ENCODE data around the gene ZG16B. TPM values are rescaled to one million over a fixed set of nuclear protein-coding genes. Genes with fewer than 3 reads are reported as not detected.

The ZG16B gene
- total RNA-seq, 1 experiment from 2014 or later, result not detected

DNA sequence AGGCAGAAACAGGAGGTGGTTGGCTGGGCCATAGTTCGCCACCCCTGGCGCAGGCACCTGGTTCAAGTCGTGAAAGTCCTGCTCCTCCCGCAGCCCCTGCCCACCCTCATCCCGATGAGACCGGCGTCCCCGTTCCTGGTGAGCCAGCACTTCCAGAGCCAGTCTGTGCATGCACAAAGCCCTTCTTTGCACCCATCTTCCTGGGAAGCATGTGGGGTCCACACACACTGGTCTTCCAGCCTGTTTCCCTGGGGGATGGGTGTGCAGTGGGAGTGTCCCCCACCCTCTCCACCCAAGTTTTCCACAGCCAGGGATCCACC, 1.6 kb upstream of the ZG16B start:
- Mint-ChIP-seq H3K9me3 (peaks cover 6% of the 10 kb centered on the region), H3K36me3 (no peaks in the 10 kb centered on the region), H3K4me1 (no peaks in the 10 kb centered on the region), H3K27me3 (ENCODE audit: low read depth) (peaks cover 5% of the 10 kb centered on the region; the same call in 1 of the 2 replicates), H3K4me3 (no peak overlapping the region), H3K27ac (no peak overlapping the region)
- ATAC-seq (no peak), DNase-seq (ENCODE audit: low spot score) (no peak)
- ChIA-PET POLR2A (no interaction called here), CTCF (interaction anchor here (1.4 to 1.9 kb wide), 2 partner anchors 10 to 12 kb away, joined by 6 to 9 read pairs; partner anchors contain the start of gene PRSS21)
- no peak for TF ChIP-seq CREB1 (CRISPR knock-in tag; IDR thresholded peaks at IDR 0.05)
- TF ChIP-seq JAZF1 (CRISPR knock-in tag; IDR thresholded peaks at IDR 0.05), result no peak
- TF ChIP-seq, protein P1, sequence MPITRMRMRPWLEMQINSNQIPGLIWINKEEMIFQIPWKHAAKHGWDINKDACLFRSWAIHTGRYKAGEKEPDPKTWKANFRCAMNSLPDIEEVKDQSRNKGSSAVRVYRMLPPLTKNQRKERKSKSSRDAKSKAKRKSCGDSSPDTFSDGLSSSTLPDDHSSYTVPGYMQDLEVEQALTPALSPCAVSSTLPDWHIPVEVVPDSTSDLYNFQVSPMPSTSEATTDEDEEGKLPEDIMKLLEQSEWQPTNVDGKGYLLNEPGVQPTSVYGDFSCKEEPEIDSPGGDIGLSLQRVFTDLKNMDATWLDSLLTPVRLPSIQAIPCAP (CRISPR knock-in tag; IDR thresholded peaks at IDR 0.05), result no peak
- TF ChIP-seq JUN (CRISPR knock-in tag; IDR thresholded peaks at IDR 0.05), result no peak
- TF ChIP-seq, protein P2, sequence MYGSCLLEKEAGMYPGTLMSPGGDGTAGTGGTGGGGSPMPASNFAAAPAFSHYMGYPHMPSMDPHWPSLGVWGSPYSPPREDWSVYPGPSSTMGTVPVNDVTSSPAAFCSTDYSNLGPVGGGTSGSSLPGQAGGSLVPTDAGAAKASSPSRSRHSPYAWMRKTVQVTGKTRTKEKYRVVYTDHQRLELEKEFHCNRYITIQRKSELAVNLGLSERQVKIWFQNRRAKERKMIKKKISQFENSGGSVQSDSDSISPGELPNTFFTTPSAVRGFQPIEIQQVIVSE (CRISPR knock-in tag; IDR thresholded peaks at IDR 0.05; ENCODE audit: borderline replicate concordance), result no peak
- no peak for TF ChIP-seq TCF7 (CRISPR knock-in tag; IDR thresholded peaks at IDR 0.05; ENCODE audit: low read depth)

DNA sequence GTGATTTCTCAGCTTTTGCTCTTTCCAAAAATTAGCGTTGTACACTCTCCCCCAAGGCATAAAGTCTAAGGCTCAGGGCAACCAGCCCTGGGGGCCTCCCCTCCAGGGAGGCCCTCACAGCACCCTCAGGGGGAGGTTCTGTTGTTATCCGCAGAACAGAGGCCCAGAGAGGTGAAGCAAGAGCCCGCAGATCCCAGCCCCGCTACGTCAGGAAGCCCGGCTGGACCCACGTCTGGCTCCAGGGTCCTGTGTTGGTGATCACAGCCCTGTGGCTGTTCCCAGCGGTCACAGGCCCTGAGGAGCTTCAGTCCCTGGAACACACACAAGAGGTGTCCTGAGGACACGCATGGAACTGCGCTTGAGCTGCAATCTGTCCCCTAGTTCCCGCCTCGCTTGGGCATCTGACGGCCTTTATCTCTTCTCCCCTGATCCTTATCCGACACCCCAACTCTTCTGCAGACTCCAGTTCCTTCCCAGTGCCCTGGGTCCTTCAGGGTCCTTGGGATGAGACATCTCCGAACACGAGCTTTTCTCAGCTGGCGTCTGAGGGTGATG, 1.1 kb upstream of the ZG16B start:
- Mint-ChIP-seq H3K4me3 (no peak overlapping the region), H3K9me3 (peaks cover 6% of the 10 kb centered on the region), H3K27me3 (ENCODE audit: low read depth) (peaks cover 5% of the 10 kb centered on the region; the same call in 1 of the 2 replicates), H3K4me1 (no peaks in the 10 kb centered on the region), H3K27ac (no peak overlapping the region), H3K36me3 (no peaks in the 10 kb centered on the region)
- no peak for TF ChIP-seq CREB1 (CRISPR knock-in tag; IDR thresholded peaks at IDR 0.05)
- no peak for TF ChIP-seq MYBL2 (CRISPR knock-in tag; IDR thresholded peaks at IDR 0.05)
- no peak for TF ChIP-seq NR1H2 (CRISPR knock-in tag; IDR thresholded peaks at IDR 0.05)
- TF ChIP-seq HMGA2 (CRISPR knock-in tag; IDR thresholded peaks at IDR 0.05), result no peak
- TF ChIP-seq SOX15 (CRISPR knock-in tag; IDR thresholded peaks at IDR 0.05), result no peak
- TF ChIP-seq NR3C1 (CRISPR knock-in tag; conservative IDR thresholded peaks at IDR 0.05; ENCODE audit: low read depth), result no peak
- TF ChIP-seq, protein P3, sequence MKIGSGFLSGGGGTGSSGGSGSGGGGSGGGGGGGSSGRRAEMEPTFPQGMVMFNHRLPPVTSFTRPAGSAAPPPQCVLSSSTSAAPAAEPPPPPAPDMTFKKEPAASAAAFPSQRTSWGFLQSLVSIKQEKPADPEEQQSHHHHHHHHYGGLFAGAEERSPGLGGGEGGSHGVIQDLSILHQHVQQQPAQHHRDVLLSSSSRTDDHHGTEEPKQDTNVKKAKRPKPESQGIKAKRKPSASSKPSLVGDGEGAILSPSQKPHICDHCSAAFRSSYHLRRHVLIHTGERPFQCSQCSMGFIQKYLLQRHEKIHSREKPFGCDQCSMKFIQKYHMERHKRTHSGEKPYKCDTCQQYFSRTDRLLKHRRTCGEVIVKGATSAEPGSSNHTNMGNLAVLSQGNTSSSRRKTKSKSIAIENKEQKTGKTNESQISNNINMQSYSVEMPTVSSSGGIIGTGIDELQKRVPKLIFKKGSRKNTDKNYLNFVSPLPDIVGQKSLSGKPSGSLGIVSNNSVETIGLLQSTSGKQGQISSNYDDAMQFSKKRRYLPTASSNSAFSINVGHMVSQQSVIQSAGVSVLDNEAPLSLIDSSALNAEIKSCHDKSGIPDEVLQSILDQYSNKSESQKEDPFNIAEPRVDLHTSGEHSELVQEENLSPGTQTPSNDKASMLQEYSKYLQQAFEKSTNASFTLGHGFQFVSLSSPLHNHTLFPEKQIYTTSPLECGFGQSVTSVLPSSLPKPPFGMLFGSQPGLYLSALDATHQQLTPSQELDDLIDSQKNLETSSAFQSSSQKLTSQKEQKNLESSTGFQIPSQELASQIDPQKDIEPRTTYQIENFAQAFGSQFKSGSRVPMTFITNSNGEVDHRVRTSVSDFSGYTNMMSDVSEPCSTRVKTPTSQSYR (CRISPR knock-in tag; IDR thresholded peaks at IDR 0.05), result no peak
- TF ChIP-seq GABPB1 (CRISPR knock-in tag; IDR thresholded peaks at IDR 0.05), result no peak
- TF ChIP-seq CREM (CRISPR knock-in tag; IDR thresholded peaks at IDR 0.05), result no peak
- TF ChIP-seq FOXK1 (CRISPR knock-in tag; IDR thresholded peaks at IDR 0.05), result no peak
- TF ChIP-seq, protein P4, sequence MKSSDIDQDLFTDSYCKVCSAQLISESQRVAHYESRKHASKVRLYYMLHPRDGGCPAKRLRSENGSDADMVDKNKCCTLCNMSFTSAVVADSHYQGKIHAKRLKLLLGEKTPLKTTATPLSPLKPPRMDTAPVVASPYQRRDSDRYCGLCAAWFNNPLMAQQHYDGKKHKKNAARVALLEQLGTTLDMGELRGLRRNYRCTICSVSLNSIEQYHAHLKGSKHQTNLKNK (CRISPR knock-in tag; IDR thresholded peaks at IDR 0.05), result no peak
- TF ChIP-seq RELA (CRISPR knock-in tag; IDR thresholded peaks at IDR 0.05; ENCODE audit: borderline replicate concordance), result no peak
- CTCF ChIA-PET, result interaction anchor here (1.4 to 1.9 kb wide), 2 partner anchors 10 to 12 kb away, joined by 6 to 9 read pairs; partner anchors contain the start of gene PRSS21
- no peak for ATAC-seq
- DNase-seq (ENCODE audit: low spot score), result no peak
- POLR2A ChIA-PET, result no interaction called here

DNA sequence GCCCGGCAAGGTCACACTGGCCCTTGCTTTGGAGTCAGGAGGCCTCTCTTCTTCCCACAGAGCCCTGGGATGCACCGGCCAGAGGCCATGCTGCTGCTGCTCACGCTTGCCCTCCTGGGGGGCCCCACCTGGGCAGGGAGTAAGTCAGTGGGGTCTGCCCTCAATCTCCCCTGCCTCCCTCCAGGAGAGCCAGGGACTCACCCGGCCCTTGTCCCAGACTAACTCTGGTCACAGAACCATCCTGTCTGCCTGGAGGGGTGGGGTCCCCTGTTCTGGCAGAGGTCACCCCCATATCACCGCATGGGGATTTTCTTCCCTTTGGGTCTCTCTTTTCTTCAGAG, 222 bp downstream of the ZG16B start:
- ChIA-PET CTCF (interaction anchor here (1.9 to 2.2 kb wide), 2 partner anchors 9 to 12 kb away, joined by 7 to 9 read pairs; no protein-coding TSS in a partner anchor), POLR2A (no interaction called here)
- Mint-ChIP-seq H3K9me3 (peaks cover 6% of the 10 kb centered on the region), H3K27me3 (ENCODE audit: low read depth) (peaks cover 5% of the 10 kb centered on the region; the same call in 1 of the 2 replicates), H3K36me3 (no peaks in the 10 kb centered on the region), H3K4me1 (peaks cover under 1% of the 10 kb centered on the region), H3K27ac (no peak overlapping the region), H3K4me3 (no peak overlapping the region)
- DNase-seq (ENCODE audit: low spot score), result no peak
- ATAC-seq, result no peak
- TF ChIP-seq, protein P5, sequence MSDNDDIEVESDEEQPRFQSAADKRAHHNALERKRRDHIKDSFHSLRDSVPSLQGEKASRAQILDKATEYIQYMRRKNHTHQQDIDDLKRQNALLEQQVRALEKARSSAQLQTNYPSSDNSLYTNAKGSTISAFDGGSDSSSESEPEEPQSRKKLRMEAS (CRISPR knock-in tag; IDR thresholded peaks at IDR 0.05), result no peak
- TF ChIP-seq, protein P6, sequence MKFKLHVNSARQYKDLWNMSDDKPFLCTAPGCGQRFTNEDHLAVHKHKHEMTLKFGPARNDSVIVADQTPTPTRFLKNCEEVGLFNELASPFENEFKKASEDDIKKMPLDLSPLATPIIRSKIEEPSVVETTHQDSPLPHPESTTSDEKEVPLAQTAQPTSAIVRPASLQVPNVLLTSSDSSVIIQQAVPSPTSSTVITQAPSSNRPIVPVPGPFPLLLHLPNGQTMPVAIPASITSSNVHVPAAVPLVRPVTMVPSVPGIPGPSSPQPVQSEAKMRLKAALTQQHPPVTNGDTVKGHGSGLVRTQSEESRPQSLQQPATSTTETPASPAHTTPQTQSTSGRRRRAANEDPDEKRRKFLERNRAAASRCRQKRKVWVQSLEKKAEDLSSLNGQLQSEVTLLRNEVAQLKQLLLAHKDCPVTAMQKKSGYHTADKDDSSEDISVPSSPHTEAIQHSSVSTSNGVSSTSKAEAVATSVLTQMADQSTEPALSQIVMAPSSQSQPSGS (CRISPR knock-in tag; IDR thresholded peaks at IDR 0.05; ENCODE audit: borderline replicate concordance, low read depth), result no peak
- TF ChIP-seq ZNF317 (CRISPR knock-in tag; IDR thresholded peaks at IDR 0.05; ENCODE audit: borderline replicate concordance, low read depth) (no peak), NR3C1 (CRISPR knock-in tag; conservative IDR thresholded peaks at IDR 0.05; ENCODE audit: low read depth) (no peak)
- TF ChIP-seq, protein P7, sequence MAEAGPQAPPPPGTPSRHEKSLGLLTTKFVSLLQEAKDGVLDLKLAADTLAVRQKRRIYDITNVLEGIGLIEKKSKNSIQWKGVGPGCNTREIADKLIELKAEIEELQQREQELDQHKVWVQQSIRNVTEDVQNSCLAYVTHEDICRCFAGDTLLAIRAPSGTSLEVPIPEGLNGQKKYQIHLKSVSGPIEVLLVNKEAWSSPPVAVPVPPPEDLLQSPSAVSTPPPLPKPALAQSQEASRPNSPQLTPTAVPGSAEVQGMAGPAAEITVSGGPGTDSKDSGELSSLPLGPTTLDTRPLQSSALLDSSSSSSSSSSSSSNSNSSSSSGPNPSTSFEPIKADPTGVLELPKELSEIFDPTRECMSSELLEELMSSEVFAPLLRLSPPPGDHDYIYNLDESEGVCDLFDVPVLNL (CRISPR knock-in tag; IDR thresholded peaks at IDR 0.05; ENCODE audit: borderline replicate concordance, low read depth), result no peak
- TF ChIP-seq, protein P8, sequence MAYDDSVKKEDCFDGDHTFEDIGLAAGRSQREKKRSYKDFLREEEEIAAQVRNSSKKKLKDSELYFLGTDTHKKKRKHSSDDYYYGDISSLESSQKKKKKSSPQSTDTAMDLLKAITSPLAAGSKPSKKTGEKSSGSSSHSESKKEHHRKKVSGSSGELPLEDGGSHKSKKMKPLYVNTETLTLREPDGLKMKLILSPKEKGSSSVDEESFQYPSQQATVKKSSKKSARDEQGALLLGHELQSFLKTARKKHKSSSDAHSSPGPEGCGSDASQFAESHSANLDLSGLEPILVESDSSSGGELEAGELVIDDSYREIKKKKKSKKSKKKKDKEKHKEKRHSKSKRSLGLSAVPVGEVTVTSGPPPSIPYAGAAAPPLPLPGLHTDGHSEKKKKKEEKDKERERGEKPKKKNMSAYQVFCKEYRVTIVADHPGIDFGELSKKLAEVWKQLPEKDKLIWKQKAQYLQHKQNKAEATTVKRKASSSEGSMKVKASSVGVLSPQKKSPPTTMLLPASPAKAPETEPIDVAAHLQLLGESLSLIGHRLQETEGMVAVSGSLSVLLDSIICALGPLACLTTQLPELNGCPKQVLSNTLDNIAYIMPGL (CRISPR knock-in tag; IDR thresholded peaks at IDR 0.05), result no peak

Measured in WTC11 (cell line).